NCI-H128 (cell line): ENCODE measurements around the gene SPG7.
"Not testable (repeated sequence)": the region's sequence is repeated elsewhere in the genome, so short reads cannot be mapped to it uniquely, and the experiment has no call there.

Experiments used
- DNase-seq: peaks from one replicate; lab custom pipeline; 2025; ENCODE audit not compliant: unreplicated experiment; lab: John Stamatoyannopoulos, UW

SPG7 gene

DNA sequence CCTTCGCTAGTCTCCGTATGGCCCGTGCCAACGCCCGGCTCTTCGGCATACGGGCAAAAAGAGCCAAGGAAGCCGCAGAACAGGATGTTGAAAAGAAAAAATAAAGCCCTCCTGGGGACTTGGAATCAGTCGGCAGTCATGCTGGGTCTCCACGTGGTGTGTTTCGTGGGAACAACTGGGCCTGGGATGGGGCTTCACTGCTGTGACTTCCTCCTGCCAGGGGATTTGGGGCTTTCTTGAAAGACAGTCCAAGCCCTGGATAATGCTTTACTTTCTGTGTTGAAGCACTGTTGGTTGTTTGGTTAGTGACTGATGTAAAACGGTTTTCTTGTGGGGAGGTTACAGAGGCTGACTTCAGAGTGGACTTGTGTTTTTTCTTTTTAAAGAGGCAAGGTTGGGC lies 54.7 kb downstream of the SPG7 start:
- no peak for DNase-seq

DNA sequence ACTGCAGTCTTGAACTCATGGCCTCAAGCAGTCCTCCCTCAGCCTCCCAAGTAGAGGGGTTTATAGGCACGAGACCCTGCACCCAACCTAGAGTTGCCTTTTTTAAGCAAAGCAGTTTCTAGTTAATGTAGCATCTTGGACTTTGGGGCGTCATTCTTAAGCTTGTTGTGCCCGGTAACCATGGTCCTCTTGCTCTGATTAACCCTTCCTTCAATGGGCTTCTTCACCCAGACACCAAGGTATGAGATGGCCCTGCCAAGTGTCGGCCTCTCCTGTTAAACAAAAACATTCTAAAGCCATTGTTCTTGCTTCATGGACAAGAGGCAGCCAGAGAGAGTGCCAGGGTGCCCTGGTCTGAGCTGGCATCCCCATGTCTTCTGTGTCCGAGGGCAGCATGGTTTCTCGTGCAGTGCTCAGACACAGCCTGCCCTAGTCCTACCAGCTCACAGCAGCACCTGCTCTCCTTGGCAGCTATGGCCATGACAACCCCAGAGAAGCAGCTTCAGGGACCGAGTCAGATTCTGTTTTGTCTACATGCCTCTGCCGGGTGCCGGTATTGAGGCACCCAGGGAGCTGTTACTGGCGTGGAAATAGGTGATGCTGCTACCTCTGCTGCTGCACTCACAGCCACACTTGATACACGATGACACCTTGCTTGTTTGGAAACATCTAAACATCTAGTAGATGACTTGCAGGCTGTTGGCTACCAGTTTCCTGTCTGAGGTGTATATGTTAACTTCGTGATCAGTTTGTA lies 55.6 kb downstream of the SPG7 start:
- no peak for DNase-seq

DNA sequence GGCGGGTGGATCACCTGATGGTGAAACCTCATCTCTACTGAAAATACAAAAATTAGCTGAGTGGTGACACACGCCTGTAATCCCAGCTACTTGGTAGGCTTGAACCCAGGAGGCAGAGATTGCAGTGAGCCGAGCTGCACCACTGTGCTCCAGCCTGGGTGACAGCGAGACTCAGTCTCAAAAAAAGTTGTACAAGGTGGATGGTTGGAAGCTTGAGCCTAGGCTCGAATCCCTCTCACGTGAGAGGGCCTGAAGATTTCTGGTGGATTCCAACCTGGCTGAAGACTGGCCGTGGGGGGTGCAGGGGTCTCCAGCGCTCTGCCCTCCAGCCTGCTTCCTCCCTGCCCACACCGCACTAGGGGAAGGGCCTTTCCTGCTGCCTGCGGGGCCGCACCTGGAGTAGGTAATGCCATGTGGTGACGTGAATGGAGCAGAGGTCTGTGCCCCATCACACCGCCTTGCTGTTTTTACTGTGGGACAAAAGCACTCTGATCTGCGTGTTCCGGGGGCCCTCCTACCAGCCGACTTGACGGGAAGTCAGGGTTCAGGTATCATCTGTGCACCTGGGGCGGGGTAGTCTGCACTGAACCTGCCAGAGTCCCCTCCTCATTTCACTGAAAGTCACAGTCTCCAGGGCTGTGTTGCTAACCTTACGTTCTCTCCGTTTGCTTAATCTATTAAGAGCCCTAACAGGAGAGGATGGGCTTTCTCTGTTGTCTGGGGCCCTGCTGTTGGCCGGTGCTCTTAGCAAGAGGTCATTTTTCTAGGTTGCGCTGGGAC lies 56.5 kb downstream of the SPG7 start:
- DNase-seq: no peak

DNA sequence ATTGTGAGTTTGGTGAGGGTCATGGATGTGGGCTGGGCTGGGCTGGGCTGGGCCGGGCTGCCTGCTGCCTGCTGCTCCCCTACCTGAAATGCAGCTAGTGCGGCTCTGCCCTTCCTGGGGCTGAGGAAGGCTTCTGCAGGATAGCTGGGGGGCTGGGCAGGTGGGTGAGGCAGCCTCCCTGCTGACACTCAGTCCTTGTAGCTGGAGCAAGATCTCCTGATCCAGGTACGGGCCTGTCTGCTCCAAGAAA lies 57.0 kb downstream of the SPG7 start:
- no peak for DNase-seq

DNA sequence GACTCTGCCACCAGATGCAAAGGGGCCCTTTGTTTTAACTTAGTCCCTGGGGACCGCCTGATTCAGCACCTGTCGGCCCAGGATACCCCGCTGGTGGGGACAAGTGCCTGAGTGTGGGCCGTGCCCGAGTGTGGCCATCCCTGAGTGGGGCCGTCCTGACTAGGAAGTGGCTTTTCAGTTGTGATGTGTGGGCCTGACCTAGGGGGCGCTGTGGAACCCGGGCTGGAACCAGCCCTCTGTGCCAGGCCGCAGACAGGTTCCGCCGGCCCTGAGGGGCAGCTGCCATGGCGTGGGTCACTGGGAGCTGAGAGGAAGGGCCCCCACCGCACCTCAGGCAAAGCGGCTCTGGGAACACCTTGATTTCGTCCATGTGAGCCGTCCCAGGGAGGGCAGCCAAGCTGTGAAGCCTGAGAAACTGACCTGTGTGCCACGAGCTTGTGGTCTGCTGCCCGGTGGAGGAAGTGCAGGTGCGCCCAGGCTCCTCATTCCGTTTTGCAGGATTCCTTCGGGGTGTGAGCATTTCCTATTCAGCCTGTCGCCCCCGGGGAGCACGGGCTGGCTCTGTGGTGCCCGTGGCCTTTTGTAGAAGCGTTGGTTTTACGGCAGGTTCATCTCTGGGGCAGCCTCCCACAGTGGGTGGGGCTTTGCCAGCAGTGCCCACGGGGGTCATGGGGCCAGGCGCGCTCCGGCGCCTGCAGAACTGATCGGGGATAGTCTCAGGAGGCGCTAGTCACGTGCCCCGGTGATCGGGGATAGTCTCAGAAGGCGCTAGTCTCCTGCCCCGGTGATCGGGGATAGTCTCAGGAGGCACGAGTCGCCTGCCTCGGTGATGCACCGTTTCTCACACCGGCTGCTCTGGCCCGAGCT lies 57.5 kb downstream of the SPG7 start:
- DNase-seq: no peak

DNA sequence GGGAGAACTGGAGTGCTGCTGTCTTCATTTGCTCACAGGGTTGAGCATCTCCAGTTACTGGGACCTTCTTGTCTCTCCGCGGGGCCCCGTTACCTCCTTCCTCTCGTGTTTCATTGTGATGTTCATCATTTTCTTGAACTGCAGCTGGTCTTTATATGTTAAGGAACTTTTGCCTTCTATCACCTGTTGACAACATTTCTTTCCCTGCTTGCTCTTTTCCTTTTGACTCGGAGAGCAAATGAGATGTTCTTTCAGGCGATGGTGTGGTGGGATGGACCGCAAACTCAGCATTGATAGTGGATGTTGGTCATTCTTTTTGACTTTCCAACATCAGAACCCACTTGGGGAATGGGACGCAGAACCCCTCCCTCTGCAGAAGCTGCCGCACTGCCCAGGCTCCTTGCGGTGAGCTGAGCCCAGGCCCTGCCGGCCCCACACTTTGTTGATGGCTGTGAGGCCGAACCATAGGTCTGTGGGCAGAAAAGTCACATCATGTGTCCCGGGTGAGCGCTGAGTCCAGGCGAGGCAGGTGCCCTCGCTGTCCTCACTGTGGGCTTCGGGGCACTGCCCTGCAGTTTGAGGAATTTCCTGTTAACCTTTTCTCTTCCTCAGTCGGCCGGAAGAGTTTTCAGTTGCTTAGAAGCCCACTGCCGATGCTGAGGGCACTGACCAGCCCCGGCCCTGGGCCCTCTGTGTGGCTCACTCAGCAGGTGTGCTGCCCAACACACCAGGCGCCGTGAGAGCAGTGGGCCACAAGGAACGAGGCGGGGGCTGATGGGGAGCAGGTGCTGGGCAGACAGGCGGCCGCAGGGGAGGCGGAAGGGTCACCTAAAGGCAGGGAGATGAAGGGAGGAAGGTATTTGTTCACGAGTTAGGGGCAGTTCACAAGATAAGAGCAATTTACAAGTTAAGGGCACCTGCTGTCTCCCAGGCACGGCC lies 59.7 kb downstream of the SPG7 start:
- no peak for DNase-seq

DNA sequence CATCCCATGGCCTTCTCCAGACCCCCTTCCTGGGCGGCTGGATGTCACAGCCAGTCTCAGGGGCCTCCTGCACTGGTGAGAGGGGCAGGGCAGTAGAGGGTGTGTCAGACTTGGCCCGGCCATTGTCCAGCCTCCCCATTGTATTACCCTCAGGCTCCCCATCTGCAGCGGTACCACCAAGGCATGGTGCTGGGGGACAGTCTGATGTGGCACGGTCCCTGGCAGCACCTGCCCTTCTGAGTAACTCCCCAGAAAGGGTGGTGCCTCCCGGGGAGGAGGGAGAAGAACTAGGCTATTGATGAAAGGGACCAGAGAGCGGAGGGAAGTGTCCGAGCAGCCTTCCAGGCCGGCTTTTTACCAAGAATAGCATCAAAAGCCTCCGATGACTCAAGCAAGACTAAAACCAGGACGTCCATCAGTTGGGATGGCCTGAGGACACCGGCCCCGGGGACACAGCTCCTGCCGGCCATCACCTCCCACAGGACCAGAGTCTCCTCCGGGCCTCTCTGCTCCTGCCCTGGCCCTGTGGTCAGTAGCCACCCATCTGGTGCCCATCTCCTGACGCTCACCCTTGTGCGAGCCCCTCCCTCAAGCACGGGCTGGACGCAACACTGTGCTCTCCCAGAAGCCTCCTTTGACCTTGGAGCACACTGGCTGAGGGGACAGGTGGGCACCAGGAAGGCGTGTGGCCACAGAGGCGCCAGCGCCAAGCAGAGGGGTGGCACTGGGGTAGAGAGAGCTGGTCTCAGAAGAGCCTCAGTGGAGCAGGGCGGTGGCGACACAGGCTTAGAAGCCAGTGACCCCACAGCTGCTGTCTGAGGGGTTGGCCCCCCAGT lies 61.5 kb downstream of the SPG7 start:
- DNase-seq: no peak

DNA sequence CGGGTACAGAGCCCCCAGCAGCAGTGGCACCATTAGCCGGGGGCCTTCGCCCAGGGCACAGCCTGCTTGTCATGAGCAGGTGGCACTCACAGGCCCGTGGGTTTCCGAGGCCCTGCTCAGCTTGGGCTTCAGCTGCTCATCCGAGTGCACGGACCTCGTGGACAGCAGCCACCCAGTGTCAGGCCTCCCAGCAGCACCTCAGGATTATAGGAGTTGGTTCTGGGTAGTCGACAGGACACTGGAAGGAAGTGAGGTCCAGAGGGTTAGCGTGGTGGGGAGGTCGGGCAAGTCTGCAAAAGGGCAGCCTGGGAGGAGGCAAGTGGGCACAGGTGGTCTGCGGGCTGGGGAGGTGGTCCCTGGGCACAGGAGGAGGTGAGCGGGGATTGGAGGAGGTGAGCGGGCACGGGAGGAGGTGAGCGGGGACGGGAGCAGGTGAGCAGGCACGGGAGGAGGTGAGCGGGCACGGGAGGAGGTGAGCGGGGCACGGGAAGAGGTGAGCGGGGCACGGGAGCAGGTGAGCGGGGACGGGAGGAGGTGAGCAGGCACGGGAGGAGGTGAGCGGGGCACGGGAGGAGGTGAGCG lies 62.2 kb downstream of the SPG7 start:
- DNase-seq: no peak

DNA sequence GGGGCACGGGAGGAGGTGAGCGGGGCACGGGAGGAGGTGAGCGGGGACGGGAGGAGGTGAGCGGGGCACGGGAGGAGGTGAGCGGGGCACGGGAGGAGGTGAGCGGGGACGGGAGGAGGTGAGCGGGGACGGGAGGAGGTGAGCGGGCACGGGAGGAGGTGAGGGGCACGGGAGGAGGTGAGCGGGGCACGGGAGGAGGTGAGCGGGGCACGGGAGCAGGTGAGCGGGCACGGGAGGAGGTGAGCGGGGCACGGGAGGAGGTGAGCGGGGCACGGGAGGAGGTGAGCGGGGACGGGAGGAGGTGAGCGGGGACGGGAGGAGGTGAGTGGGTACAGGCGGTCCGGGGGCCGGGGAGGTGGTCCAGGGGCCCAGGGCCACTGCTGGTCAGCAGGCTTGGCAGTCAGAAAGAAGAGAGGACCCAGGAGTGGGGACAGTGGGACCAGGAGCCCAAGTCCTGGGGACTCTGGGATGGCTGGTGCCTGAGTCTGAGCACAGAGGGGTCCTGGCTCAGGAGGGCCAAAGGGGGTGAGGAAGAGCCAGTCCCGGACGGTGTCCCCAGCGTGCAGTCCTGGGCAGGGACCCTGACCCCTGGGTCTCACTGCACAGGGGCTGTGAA lies 62.9 kb downstream of the SPG7 start:
- not testable (repeated sequence) for DNase-seq

DNA sequence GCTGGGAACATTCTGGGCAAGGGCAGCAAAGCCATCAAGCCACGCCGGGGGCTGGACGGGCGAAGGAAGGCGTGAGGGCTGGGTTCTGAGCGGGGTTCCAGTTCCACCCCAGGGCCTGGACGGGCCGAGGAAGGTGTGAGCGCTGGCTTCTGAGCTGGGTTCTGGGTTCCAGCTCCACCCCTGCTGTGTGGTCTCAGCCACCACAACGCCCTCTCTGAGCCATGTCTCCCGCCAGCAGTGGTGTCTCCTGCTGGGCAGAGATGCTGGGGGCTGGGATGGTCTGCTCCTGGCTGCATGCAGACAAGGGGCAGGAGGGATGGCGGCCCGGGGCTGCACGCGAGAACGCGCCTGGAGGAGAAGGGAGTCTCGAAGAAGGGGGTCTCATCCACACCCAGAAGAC lies 63.4 kb downstream of the SPG7 start:
- no peak for DNase-seq

DNA sequence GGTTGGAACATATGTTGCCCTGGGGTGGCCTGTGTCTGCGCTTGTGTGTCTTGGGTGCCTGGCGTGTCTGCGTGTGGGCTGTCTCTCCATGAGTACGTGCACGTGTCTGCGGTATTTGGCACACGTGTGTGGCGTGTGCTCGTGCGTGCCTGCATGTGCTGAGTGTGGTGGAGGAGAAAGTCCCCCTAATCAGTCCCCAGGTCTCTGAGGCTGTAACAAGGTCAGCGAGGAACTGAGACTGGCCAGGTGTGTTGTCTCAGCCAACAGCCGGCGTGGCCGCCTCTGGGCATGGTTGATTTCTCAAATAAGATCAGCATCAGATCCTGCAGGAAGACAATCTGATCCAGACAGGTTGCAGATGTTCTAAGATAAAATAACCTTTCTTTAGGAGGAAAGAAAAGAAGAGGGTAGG lies 63.9 kb downstream of the SPG7 start:
- DNase-seq: no peak

DNA sequence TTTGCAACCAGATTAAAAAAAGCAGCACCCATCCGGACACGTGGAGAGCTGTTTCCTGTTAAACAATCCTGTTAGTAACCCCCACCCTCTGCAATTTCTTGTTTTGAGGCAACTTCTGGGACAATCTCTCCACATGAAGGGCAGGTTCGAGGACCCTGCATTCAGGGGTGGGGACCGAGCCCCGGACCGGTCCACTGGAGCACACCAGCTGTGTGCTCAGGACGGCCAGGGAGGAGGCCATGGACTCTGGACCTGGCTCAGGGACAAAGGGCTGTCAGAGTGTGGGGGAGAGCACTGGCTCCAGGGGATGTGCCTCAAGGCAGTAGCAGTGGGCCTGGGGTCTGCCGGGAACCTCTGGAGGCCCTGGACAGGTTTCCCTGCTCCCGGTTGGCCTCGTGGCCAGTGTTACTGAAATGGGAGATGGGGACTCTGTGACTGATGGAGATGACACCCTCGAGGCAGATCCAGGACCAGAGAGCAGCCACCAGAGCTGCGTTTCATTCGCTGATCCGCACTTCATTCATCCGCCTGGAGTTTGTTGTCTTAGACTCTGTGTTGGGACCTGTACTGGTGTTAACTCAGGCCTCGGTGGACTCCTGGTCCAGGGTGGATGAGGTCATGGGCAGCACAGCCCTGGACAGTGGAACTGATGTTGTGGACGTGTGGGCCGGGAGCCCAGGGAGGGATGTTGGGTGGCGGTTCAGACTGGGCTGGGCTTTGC lies 64.4 kb downstream of the SPG7 start:
- DNase-seq: no peak

DNA sequence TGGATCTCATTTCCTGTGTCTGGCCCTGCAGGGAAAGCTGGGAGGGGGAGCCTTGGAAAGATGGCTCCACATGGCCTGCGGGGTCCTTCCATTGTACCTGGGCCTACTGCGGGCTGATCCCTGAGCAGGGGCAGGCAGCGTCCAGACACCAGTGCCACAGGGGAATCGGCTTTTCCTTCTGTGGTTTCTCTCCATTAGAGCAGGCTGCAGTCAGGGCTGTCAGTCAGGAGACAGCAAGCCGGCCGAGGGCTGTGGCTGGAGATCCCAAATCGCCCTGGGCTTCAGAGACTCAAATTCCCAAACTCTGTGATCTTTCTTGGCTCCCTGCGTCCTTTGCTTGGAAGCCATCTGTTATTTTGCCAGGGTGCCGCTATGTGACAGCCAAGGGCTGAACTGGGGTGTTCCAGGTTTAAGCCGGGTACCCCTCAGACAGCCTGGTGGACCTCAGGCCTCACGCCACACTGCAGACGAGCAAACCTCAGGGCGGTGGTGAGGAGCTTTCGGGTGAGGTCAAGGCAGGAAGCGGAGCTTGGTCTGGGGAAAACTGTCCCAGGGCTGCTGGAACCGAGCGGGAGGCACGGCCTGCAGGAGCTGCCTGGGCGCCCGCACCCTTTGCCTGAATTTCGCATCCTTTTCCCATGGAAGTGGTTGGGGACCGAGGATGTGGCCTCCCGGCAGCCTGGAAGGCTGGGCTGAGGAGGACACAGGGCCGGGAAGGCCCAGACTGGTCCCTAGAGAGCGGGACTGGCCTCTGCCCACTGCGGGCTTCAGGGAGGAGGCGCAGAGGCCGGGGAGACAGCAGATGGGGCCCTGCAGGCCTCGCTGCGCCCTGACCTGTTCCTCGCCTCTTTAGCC lies 65.8 kb downstream of the SPG7 start:
- no peak for DNase-seq

DNA sequence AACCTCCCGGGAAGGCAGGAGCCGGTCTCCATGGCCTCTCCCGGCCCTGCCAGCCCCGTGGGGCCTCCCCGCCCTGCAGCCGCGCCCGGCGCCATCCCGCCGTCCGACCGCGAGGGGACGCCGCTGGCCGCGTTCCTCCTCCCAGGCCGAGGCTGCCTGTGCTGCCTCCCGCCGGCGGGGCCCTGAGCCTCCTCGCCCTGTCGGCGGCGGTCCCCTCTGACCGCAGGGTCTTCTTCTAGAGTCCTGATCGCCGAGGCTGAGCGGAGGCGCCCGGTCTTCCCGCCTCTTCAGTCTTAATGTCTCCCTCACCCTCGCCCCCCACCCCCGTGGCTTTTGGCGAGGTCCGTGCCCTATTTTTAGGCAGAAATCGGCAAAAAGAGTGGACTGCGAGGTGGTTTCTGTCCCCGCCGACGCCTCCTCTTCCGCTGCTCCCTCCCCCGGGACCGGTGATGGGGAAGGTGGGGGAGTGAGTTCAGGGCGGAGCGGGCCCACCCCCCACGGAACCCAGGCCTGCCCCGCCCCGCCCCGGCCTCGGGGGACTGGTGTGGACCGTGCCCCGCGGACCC lies 66.6 kb downstream of the SPG7 start:
- no peak for DNase-seq

DNA sequence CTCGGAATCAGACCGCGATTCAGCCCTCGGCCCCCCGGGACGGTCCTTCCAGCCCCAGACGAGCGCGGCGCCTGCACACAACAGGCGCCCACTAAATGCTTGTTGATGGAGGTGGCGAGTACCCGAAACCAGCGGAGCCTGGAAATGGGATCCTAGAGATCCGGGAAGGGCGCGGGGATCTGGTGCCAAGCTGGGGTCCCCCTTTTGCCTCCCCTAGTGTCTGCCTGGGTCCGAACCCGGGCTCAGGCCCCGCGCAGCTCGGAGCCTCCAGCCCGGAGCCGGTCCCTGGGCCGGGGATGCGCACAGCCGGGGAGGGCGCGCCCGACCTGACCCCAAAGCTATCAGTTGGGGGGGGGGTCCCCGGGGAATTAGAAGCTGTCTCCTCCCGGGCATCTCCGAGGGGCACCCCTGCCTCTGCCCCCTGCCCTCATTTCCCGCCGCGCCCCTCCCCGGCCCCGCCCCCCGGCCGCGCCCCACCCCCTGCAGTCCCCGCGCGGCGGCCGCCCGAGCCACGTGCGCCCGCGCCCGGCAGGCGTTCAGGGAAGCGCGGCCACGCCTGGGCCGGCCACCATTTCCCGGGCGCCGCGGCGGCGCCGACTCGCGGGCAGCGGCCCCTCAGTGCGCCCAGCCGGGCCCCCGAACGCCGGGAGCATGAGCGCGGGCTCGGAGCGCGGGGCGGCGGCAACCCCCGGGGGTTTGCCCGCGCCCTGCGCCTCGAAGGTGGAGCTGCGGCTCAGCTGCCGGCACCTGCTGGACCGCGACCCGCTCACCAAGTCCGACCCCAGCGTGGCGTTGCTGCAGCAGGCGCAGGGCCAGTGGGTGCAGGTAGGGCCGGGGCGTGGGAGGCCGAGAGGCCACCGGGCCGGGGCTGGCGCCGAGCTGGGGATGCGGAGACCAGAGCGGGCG lies 67.3 kb downstream of the SPG7 start, which contains the start of gene CPNE7:
TSS of gene CPNE7 (plus strand) at position 512 of the 906 bp plus-strand sequence. CDS start at position 652, 140 bp downstream.
- DNase-seq: no peak
